ENCODE results near the gene DCP2.
"Not testable (repeated sequence)": the region's sequence is repeated elsewhere in the genome, so short reads cannot be mapped to it uniquely, and the experiment has no call there.

Gene DCP2

GRCh38 chr5:112976432-112977309, at the start of gene DCP2:
TSS of gene DCP2 (plus strand) at chr5:112976798. CDS start at chr5:112976934, 136 bp downstream.
- peak; percentile 100 for DNase-seq (ENCODE audit: low read depth, low spot score)

DNA sequence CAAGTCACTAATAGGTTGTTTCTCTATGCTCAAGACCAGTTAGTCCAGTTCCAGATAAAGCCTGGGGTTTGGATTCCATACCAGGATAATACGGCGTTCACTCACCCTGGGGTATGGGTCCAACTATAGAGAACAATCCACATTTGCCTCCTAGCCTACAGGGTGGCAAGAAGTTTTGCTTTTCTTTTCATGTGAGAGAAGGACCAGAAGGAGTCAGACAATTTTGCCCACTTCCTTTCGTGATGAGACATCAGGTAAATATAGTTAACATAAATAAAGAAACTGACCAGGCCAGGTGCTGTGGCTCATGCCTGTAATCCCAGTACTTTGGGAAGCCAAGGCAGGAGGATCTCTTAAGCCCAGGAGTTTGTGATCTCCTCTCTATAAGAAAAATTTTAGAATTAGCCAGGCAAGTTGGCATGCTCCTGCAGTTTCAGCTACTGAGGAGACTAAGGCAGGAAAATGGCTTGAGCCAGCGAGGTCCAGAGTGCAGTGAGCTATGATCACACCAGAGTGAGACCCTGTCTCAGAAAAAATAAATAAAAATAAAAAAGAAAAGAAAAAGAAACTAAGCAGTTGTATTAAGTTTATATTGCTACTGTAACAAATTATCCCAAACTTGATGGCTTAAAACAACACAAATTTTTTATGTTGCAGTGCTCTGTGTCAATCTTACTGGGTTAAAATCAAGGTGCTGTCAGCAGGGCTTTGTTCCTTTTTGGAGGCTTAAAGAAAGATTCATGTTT, 47.1 kb upstream of the DCP2 start:
- DNase-seq (ENCODE audit: low read depth, low spot score), result no peak

- no peak for DNase-seq (ENCODE audit: low read depth, low spot score)
Observed at GRCh38 chr5:112930082-112930344, 46.6 kb upstream of the DCP2 start.

GRCh38 chr5:112931473-112931872, 45.1 kb upstream of the DCP2 start:
- no peak for DNase-seq (ENCODE audit: low read depth, low spot score)

GRCh38 chr5:112933105-112933504, 43.5 kb upstream of the DCP2 start:
- DNase-seq (ENCODE audit: low read depth, low spot score), result no peak

DNA sequence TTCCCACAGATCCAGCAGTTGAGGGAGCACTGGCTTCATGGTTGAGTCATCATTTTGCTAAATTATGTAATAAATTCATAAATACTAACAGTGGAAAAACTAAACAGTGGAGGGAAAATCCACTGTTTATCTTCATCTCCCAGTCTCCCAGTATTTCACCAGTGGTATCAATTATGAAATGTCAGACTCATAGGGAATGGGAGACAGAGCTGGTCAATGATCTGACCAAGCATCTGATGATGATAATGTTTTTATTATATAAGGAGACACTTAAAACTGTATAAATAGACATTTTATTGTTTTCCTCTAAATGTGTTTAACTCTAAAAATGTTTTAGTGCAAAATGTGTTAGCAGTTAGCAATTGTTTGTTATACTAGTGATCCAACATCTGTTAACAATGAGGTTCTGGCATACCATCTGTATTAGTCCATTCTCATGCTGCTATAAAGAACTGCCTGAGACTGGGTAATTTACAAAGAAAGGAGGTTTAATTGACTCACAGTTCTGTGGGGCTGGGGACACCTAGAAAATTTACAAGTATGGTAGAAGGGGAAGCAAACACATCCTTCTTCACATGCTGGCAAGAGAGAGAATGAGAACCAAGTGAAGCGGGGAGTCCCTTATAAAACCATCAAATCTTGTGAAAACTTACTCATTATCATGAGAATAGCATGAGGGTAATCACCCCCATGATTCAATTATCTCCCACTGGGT, 42.8 kb upstream of the DCP2 start:
- no peak for DNase-seq (ENCODE audit: low read depth, low spot score)

DNA sequence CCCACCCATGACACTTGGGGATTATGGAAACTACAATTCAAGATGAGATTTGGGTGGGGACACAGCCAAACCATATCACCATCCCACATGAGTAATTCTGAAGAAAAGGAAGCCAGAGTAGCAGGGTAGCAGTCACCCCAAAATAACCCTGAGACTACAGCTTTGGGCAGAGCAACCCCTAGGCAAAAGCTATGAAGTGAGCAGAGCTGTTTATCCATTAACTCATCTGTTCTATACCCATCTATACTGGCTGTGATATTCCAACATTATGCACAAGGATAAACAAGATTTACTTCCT, 42.3 kb upstream of the DCP2 start:
- DNase-seq (ENCODE audit: low read depth, low spot score), result no peak

GRCh38 chr5:112935675-112936074, 40.9 kb upstream of the DCP2 start:
- no peak for DNase-seq (ENCODE audit: low read depth, low spot score)

- DNase-seq (ENCODE audit: low read depth, low spot score), result no peak
Observed at GRCh38 chr5:112938286-112938685, 38.3 kb upstream of the DCP2 start.

DNA sequence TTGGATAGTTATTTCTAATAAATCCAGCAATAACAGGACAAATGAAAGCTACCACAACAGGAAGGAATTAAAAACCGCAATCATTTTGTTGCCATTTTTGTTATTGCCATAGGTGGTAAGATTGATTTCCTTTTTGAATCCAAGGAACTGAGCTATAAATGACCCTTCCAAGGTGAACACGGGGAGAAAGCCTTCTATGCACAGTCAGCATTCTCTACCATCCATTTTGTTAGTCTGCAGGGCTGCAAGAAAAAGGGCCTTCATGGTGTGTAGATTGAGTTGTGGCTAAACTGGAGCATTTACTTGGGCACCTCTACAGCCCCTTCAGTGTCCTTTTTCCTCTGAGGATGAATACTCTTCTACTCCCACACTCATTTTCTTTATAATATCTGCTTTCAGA, 35.9 kb upstream of the DCP2 start:
- DNase-seq (ENCODE audit: low read depth, low spot score), result no peak

GRCh38 chr5:112948458-112948857, 28.1 kb upstream of the DCP2 start:
- no peak for DNase-seq (ENCODE audit: low read depth, low spot score)

DNA sequence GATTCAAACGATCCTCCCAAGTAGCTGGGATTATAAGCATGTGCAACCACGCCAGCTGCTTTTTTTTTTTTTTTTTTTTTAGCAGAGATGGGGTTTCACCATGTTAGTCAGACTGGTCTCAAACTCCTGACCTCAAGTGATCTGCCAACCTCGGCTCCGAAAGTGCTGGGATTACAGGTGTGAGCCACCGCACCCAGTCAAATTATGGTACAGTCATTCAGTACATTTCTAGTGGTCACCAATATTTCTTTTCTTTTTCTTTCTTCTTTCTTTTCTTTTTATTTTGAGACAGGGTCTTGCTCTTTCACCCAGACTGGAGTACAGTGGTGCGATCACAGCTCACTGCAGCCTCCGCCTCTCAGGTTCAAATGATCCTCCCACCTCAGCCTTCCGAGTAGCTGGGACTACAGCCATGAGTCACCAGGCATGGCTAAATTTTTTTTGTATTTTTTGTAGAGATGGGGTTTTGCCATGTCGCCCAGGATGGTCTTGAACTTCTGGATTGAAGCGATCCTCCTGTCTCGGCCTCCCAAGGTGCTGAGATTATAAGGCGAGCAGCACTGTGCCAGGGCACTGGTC, 25.4 kb upstream of the DCP2 start:
- DNase-seq (ENCODE audit: low read depth, low spot score), result no peak

DNA sequence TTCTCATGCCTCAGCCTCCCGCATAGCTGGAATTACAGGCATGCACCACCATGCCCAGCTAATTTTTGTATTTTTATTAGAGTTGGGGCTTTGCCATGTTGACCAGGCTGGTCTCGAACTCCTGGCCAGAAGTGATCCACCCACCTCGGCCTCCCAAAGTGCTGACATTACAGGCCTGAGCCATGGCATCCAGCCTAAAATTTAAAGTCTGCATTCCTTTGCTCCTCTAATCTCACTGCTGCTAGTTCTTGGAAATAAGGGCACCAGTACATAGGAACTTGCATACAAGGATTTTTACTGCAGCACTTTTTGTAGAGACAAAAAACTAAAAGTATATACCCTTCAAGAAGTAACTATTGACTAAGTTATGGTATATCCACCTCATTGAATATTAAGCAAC, 20.0 kb upstream of the DCP2 start:
- no peak for DNase-seq (ENCODE audit: low read depth, low spot score)

DNA sequence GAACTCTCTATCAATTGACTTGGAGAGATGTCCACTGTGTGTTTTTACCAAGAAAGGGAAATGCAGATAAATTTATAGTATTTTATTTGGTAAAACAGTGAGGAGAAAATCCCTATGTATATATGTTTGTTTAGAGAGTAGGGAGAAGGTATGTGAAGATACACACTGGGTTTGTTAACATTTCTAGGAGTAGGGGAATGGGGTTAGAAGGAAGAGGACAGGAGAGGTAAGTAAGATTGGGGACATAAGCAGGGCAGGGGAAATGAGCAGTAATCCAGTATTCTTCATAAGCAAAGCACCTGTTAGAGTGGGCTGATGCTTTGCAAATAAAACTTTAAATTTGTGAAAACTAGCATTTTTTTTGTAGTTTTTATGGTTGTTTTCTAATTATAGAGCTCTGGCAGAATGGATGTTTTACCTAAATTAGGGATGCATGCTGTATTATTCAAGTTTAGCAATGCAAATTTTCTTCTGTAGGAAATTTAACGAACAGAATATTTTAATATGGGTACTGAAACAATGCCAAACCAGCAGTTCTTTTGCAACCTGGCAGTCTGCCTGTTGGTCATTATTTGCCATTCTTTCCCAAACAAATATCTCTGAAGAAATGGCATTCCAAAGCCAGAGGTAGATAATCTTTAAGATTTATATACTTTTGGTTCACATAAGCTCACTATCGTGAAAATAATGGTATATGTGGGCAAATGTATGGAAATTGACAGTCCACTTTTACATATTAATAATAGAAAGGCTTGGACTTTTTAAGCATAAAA, 19.4 kb upstream of the DCP2 start:
- no peak for DNase-seq (ENCODE audit: low read depth, low spot score)

- no peak for DNase-seq (ENCODE audit: low read depth, low spot score)
Observed at GRCh38 chr5:112958093-112959088, 18.2 kb upstream of the DCP2 start.

DNA sequence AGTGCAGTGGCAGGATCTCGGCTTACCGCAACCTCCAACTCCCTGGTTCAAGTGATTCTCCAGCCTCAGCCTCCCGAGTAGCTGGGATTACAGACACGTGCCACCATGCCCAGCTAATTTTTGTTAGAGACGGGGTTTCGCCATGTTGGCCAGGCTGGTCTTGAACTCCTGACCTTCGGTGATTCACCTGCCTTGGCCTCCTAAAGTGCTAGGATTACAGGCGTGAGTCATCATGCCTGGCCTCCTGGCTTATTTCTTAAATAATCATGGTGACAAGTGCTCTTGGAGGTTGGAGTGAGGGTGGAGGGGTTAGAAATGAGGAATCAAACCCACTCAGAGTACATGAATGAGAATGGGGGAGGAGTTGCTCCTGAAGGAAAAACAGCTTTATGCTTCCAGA, 16.7 kb upstream of the DCP2 start:
- DNase-seq (ENCODE audit: low read depth, low spot score), result not testable (repeated sequence)

GRCh38 chr5:112960315-112960714, 16.3 kb upstream of the DCP2 start:
- no peak for DNase-seq (ENCODE audit: low read depth, low spot score)

GRCh38 chr5:112960863-112961504, 15.6 kb upstream of the DCP2 start:
- DNase-seq (ENCODE audit: low read depth, low spot score), result no peak

DNA sequence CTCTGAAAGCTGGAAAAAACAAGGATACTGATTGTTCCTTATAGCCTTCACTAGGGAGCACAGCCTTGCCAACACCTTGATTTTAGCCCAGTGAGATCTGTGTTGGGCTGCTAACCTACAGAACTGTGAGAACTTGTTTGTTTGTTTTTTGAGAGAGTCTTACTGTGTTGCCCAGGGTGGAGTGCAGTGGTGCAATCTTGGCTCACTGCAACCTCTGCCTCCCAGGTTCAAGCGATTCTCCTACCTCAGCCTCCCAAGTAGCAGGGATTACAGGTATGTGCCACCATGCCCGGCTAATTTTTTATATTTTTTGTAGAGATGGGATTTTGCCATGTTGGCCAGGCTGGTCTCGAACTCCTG, 13.2 kb upstream of the DCP2 start:
- not testable (repeated sequence) for DNase-seq (ENCODE audit: low read depth, low spot score)

DNA sequence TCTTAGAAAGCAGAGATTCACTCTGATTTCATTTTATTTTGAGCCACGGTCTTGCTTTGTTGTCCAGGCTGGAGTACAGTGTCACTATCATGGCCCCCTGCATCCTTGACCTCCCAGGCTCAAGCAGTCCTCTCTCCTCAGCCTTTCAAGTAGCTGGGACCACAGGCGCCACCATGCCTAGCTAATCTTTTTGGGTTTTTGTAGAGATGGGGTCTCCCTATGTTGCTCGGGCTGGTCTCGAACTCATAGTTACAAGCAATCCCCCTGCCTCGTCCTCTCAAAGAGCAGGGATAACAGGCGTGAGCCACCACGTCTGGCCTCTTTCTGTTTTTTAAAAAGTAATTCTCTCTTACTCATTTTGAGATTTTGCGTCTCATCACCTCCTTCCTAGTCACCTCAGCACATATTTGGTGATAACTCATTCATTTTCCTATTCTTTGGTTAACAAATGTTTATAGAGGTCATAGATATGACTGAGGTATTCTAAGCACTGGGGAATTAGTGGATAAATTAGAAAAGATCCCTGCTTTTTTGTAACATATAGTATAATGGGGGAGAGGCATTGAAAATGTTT, 10.8 kb upstream of the DCP2 start:
- no peak for DNase-seq (ENCODE audit: low read depth, low spot score)

All from ELF-1 (cell line).